Measurements from ENCODE around the gene SORCS2.

Gene SORCS2

DNA sequence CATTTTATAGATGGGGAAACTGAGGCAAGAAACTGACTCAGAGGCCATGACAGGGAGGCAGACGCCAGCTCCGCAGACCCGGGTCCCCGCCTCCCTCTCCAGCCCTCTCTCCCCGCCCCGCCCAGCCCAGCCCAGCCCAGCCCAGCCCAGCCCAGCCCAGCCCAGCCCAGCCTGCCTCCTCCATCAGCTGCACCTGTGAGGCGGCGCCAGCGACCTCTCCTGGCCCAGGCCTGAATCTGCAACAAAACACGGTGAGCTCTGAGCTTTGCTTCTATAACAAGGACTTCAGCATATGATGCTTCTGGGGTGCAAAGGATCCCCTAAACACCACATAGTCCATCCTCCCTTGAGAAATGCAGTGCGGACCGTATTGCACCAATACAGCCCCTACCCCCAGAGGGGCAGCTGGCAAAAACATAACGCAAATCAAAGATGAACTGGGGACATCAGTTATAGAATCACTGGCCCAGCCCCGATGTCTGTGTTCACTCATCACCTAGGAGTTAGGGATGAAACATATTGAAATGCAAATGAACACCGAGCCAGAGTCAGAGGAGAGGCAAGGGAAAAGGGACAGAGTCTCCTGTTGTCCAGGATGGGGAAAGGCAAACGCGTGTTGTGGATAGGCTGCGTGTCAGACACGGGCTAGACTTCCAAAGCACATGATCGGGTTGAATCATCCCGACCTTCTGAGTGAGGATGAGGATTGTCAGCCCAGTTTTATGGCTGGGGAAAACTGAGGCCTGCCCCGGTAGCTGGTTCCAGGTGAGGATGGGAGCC is 458.5 kb downstream of the SORCS2 start:
- TF ChIP-seq, protein P1, sequence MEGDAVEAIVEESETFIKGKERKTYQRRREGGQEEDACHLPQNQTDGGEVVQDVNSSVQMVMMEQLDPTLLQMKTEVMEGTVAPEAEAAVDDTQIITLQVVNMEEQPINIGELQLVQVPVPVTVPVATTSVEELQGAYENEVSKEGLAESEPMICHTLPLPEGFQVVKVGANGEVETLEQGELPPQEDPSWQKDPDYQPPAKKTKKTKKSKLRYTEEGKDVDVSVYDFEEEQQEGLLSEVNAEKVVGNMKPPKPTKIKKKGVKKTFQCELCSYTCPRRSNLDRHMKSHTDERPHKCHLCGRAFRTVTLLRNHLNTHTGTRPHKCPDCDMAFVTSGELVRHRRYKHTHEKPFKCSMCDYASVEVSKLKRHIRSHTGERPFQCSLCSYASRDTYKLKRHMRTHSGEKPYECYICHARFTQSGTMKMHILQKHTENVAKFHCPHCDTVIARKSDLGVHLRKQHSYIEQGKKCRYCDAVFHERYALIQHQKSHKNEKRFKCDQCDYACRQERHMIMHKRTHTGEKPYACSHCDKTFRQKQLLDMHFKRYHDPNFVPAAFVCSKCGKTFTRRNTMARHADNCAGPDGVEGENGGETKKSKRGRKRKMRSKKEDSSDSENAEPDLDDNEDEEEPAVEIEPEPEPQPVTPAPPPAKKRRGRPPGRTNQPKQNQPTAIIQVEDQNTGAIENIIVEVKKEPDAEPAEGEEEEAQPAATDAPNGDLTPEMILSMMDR (IDR thresholded peaks at IDR 0.05; ENCODE audit: low read depth, low read length) = no peak
- DNase-seq (ENCODE audit: extremely low read depth, low read depth) = no peak

DNA sequence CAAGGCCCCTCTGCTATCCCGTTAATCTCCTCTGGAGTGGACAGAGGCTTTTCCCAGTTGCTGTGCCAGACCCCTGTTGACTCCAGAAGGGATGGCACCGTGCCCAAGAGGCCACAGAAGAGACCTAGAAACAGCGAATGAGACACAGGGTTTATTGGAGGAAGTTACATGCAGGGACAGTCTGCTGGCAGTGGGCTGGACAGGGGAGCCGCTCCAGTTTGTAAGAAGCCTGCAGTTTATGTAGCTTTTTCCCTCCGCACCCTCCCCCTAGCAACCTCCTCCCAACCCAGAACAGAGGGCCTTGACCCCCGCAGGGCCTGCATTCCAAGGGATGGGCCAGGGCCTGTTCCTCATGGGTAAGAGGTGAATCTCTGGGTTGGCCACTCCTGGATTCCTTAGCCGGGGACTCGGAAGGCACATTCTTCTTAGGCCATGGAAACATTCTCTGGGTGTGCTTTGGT is 459.2 kb downstream of the SORCS2 start:
- TF ChIP-seq, protein P1 (IDR thresholded peaks at IDR 0.05; ENCODE audit: low read depth, low read length) = no peak
- DNase-seq (ENCODE audit: extremely low read depth, low read depth) = no peak

DNA sequence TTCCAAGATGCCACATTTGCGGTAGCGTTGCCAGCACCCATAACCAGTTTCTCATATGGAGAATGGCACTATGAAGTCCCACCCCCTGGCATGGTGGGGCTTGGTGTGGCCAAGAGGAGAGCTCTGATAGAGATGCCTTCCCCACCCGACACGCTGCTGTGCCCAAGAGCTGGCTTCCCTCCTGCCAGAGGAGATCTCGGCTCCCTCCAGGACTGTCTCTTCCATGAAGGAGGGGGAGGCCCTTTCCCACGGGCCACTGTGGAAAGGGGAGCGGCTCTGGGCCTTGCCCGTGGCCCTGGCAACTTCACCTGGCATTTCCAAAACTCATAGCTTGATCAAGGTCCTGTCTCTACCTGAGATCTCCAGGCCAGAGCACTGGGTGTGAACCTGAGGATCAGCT is 459.7 kb downstream of the SORCS2 start:
- TF ChIP-seq, protein P1 (IDR thresholded peaks at IDR 0.05; ENCODE audit: low read depth, low read length) = no peak
- DNase-seq (ENCODE audit: extremely low read depth, low read depth) = no peak

DNA sequence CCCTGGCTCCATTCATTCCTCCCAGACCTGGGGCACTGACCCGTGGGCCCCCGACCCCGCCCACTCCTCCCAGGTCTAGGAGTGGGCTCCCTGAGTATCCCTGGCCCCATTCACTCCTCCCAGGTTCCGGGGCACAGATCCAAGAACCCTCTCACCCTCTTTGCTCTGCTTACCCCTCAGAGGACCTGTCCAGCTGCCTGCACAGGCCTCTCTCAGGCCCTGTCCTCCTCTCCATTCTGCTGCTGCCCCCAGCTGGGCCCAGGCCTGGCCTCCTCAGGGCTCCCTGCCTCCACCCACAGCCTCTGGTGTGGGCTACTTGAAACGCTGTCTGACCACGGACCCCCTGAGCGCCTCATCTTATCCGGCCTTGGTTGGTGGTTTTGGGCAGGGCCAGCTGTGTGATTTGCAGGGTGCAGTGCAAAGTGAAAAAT is 460.1 kb downstream of the SORCS2 start:
- DNase-seq (ENCODE audit: extremely low read depth, low read depth) = no peak
- TF ChIP-seq, protein P1 (IDR thresholded peaks at IDR 0.05; ENCODE audit: low read depth, low read length) = no peak

DNA sequence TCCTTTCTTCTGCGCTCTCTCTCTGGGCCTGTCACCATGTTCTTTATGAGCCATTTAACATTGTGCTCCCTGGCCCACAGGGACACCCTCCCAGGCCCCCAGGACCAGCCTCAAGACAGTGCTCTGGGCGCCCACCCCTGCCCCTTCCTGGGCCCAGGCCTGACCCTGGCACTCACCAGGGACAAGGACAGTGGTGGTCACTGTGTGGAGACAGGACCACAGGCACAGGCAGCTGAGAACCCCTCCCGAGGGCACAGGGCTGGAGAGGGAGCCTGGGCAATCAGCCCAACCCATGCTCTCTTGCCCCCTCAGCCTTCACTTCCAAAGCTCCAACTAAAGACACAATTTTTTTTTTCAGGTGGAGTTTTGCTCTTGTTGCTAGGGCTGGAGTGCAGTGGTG is 460.6 kb downstream of the SORCS2 start:
- TF ChIP-seq, protein P1 (IDR thresholded peaks at IDR 0.05; ENCODE audit: low read depth, low read length) = no peak
- DNase-seq (ENCODE audit: extremely low read depth, low read depth) = no peak

DNA sequence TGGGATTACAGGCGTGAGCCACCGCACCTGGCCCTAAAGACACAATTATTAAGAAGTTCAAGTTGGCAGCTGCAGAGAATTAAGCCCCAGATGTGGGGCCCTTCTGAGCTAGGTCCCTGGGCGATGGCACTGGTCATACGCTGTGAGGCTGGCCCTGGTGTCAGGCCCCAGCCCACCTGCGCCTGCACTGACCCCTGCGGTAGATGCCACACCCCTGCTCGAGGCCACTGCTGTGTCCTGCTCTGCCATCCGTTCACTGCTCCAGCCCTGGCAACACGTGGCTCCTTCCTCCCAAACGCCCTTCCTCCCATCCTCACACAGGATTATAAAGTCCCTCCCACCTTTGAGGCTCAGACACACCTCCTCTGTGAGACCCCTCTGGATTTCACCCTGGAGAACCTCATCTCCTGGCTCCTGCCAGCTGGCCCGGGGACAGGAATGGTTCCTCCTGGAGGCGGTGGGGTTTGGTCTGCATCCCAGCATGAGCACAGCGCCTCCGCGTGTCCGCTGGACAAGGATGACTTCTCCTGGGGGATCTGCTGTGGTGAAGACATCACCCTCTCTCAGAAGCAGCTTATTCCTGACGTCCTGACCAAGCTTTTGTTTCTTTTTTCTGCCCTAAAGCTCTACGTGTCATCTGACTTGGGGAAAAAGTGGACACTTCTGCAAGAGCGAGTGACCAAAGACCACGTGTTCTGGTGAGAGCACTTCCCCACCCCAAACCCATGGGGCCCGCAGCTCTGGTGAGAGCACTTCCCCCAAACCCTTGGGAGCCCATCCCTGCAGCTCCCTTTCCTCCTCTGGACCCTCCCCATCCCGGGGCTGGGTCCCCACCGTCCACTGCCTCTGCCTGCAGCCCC is 461.4 kb downstream of the SORCS2 start:
- TF ChIP-seq, protein P1 (IDR thresholded peaks at IDR 0.05; ENCODE audit: low read depth, low read length) = peak; percentile 21
- no peak for DNase-seq (ENCODE audit: extremely low read depth, low read depth)

Data from AG09319 (cell line).